ENCODE measurements around the gene TRHDE. TPM values are rescaled to one million over a fixed set of nuclear protein-coding genes. Genes with fewer than 3 reads are reported as not detected.

Gene TRHDE
- polyA plus RNA-seq, 1 donor (not counting 4 experiments of a cell fraction or from before 2014, with no cell fraction given), result 0.12 TPM

DNA sequence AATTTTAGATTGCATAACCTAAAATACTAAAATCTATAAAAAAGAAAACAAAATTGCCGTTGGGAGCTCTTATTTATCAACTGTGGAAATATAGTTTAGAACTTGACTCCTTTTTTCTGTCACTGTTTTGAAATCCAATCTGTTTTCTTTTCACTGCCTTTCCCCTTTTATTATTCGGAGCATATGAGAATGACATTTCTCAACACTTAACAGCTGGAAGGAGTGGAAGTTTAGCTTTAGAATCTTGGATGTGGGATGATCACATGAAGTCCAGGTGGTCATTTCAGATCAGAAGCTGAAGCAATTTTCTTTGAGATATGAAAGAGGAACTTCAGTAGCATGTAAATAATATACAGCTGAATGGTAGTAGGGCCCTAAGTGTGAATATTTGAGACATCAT, 16.7 kb downstream of the TRHDE start:
- TF ChIP-seq CTCF (optimal IDR thresholded peaks at IDR 0.05 in 1 of 3, IDR thresholded peaks at IDR 0.05 in 1 of 3, conservative IDR thresholded peaks at IDR 0.05 in 1 of 3; ENCODE audit: extremely low read depth in 1 of 3, insufficient read depth in 2 of 3, low read length in 3 of 3), result no peak
- TF ChIP-seq EZH2 (IDR thresholded peaks at IDR 0.05; ENCODE audit: low read length), result no peak
- H3K36me3 ChIP-seq (ENCODE audit: control insufficient read depth in 2 of 2, extremely low read depth in 1 of 2, insufficient read depth in 2 of 2, low read length in 2 of 2), result no peaks in the 10 kb centered on the region
- no peak overlapping the region for H2AFZ ChIP-seq (ENCODE audit: control insufficient read depth, low read length)
- no peak overlapping the region for H3K4me3 ChIP-seq (ENCODE audit: control insufficient read depth in 2 of 3, extremely low read depth in 1 of 3, insufficient read depth in 2 of 3, low read depth in 1 of 3, low read length in 3 of 3)
- H3K4me1 ChIP-seq (ENCODE audit: control insufficient read depth, extremely low read depth, insufficient read depth, low read length), result no peaks in the 10 kb centered on the region
- H3K79me2 ChIP-seq (ENCODE audit: control insufficient read depth, insufficient read depth, low read length), result no peaks in the 10 kb centered on the region
- H3K9ac ChIP-seq (ENCODE audit: control insufficient read depth, extremely low read depth, insufficient read depth, low read length), result no peak overlapping the region
- no peak overlapping the region for H3K27ac ChIP-seq (ENCODE audit: control insufficient read depth, insufficient read depth, low read length)
- H4K20me1 ChIP-seq (ENCODE audit: control insufficient read depth, extremely low read depth, insufficient read depth, low read length), result no peaks in the 10 kb centered on the region
- DNase-seq (ENCODE audit: low read depth, low spot score) (no peak), FAIRE-seq (no peak)
- no peaks in the 10 kb centered on the region for H3K9me3 ChIP-seq (ENCODE audit: control insufficient read depth, low read depth, low read length)
- no peak overlapping the region for H3K4me2 ChIP-seq (ENCODE audit: control insufficient read depth, extremely low read depth, insufficient read depth, low read depth, low read length)
- H3K27me3 ChIP-seq (ENCODE audit: control insufficient read depth, extremely low read depth, insufficient read depth, low read length), result no peaks in the 10 kb centered on the region
- dilution Hi-C loops (cut with MboI; ENCODE audit: extremely low pct_ligation_motif_present, low sequenced_read_pairs), result no loop called here
- no peaks in the 10 kb centered on the region for H3K9me1 ChIP-seq (ENCODE audit: control insufficient read depth, extremely low read depth, insufficient read depth, low read length)

GRCh38 chr12:72289633-72290032, 17.5 kb downstream of the TRHDE start:
- Histone ChIP-seq H3K27me3 (ENCODE audit: control insufficient read depth, extremely low read depth, insufficient read depth, low read length) (no peaks in the 10 kb centered on the region), H3K4me3 (ENCODE audit: control insufficient read depth in 2 of 3, extremely low read depth in 1 of 3, insufficient read depth in 2 of 3, low read depth in 1 of 3, low read length in 3 of 3) (no peak overlapping the region), H3K79me2 (ENCODE audit: control insufficient read depth, insufficient read depth, low read length) (no peaks in the 10 kb centered on the region), H3K36me3 (ENCODE audit: control insufficient read depth in 2 of 2, extremely low read depth in 1 of 2, insufficient read depth in 2 of 2, low read length in 2 of 2) (no peaks in the 10 kb centered on the region), H3K9me1 (ENCODE audit: control insufficient read depth, extremely low read depth, insufficient read depth, low read length) (no peaks in the 10 kb centered on the region), H3K4me2 (ENCODE audit: control insufficient read depth, extremely low read depth, insufficient read depth, low read depth, low read length) (no peak overlapping the region), H3K9ac (ENCODE audit: control insufficient read depth, extremely low read depth, insufficient read depth, low read length) (no peak overlapping the region), H3K27ac (ENCODE audit: control insufficient read depth, insufficient read depth, low read length) (no peak overlapping the region), H4K20me1 (ENCODE audit: control insufficient read depth, extremely low read depth, insufficient read depth, low read length) (no peaks in the 10 kb centered on the region), H2AFZ (ENCODE audit: control insufficient read depth, low read length) (no peak overlapping the region), H3K4me1 (ENCODE audit: control insufficient read depth, extremely low read depth, insufficient read depth, low read length) (no peaks in the 10 kb centered on the region), H3K9me3 (ENCODE audit: control insufficient read depth, low read depth, low read length) (no peaks in the 10 kb centered on the region)
- TF ChIP-seq EZH2 (IDR thresholded peaks at IDR 0.05; ENCODE audit: low read length) (no peak), CTCF (optimal IDR thresholded peaks at IDR 0.05 in 1 of 3, IDR thresholded peaks at IDR 0.05 in 1 of 3, conservative IDR thresholded peaks at IDR 0.05 in 1 of 3; ENCODE audit: extremely low read depth in 1 of 3, insufficient read depth in 2 of 3, low read length in 3 of 3) (no peak)
- no peak for DNase-seq (ENCODE audit: low read depth, low spot score)
- dilution Hi-C loops (cut with MboI; ENCODE audit: extremely low pct_ligation_motif_present, low sequenced_read_pairs), result no loop called here
- no peak for FAIRE-seq
